Measurements from ENCODE around the gene POLR1E. TPM values are rescaled to one million over a fixed set of nuclear protein-coding genes. Genes with fewer than 3 reads are reported as not detected.

Gene POLR1E
- polyA plus RNA-seq (31.8 to 44.4 TPM (median 39.9 TPM) in 3 replicates), polyA minus RNA-seq (17.7 to 38.9 TPM (median 22.4 TPM) in 3 replicates)
- polyA plus RNA-seq (2011; ENCODE audit: low read depth): 16.6 TPM
- 31.3 and 39.2 TPM in 2 replicates for polyA plus RNA-seq (2011; cell fraction: cytosol; rRNA removed)
- polyA plus RNA-seq (2011; cell fraction: nucleus; rRNA removed): 35.0 and 36.3 TPM in 2 replicates
- polyA plus RNA-seq (2012; ENCODE audit: low replicate concordance): 14.2 and 31.6 TPM in 2 replicates
- polyA minus RNA-seq (2011; cell fraction: cytosol; rRNA and poly(A)+ RNA removed): 18.4 TPM
- 14.5 and 25.7 TPM in 2 replicates for polyA minus RNA-seq (2011; cell fraction: nucleus; rRNA and poly(A)+ RNA removed)

GRCh38 chr9:37485389-37486255 lies at the start of gene POLR1E:
Gene POLR1E, plus strand, starts transcription at chr9:37485948. Its CDS starts 100 bp downstream, at chr9:37486048.
- dilution Hi-C loops (cut with MboI; ENCODE audit: extremely low pct_ligation_motif_present, low sequenced_read_pairs): loop anchor here (25.0 kb wide), 1 partner anchor 102 kb away; the partner anchor contains the start of genes FBXO10 and TOMM5
- peaks cover 10 to 11% of the 10 kb centered on the region in 2 experiments for H3K36me3 ChIP-seq (ENCODE audit: control insufficient read depth in 2 of 2, extremely low read depth in 1 of 2, insufficient read depth in 2 of 2, low read length in 2 of 2)
- peaks cover 2% of the 10 kb centered on the region for H3K9me1 ChIP-seq (ENCODE audit: control insufficient read depth, extremely low read depth, insufficient read depth, low read length)
- FAIRE-seq: peak; percentile 81
- no peaks in the 10 kb centered on the region for H3K27me3 ChIP-seq (ENCODE audit: control insufficient read depth, extremely low read depth, insufficient read depth, low read length)
- peaks cover 23% of the 10 kb centered on the region for H3K79me2 ChIP-seq (ENCODE audit: control insufficient read depth, insufficient read depth, low read length)
- DNase-seq (ENCODE audit: low read depth, low spot score): peak; percentile 91
- H3K4me3 ChIP-seq (ENCODE audit: control insufficient read depth in 2 of 3, extremely low read depth in 1 of 3, insufficient read depth in 2 of 3, low read depth in 1 of 3, low read length in 3 of 3): peak within 1 kb of the TSS; percentile 85 to 88 (median 85)
- no peaks in the 10 kb centered on the region for H3K9me3 ChIP-seq (ENCODE audit: control insufficient read depth, low read depth, low read length)
- H3K27ac ChIP-seq (ENCODE audit: control insufficient read depth, insufficient read depth, low read length): peak within 1 kb of the TSS; percentile 66
- peaks cover 20% of the 10 kb centered on the region for H3K4me1 ChIP-seq (ENCODE audit: control insufficient read depth, extremely low read depth, insufficient read depth, low read length)
- peak within 1 kb of the TSS; percentile 93 for H3K4me2 ChIP-seq (ENCODE audit: control insufficient read depth, extremely low read depth, insufficient read depth, low read depth, low read length)
- TF ChIP-seq EZH2 (IDR thresholded peaks at IDR 0.05; ENCODE audit: low read length) (no peak), CTCF (optimal IDR thresholded peaks at IDR 0.05 in 1 of 3, IDR thresholded peaks at IDR 0.05 in 1 of 3, conservative IDR thresholded peaks at IDR 0.05 in 1 of 3; ENCODE audit: extremely low read depth in 1 of 3, insufficient read depth in 2 of 3, low read length in 3 of 3) (no peak)
- H4K20me1 ChIP-seq (ENCODE audit: control insufficient read depth, extremely low read depth, insufficient read depth, low read length): no peaks in the 10 kb centered on the region
- H3K9ac ChIP-seq (ENCODE audit: control insufficient read depth, extremely low read depth, insufficient read depth, low read length): peak within 1 kb of the TSS; percentile 85
- peak within 1 kb of the TSS; percentile 88 for H2AFZ ChIP-seq (ENCODE audit: control insufficient read depth, low read length)

GRCh38 chr9:37436540-37436939 lies 49.2 kb upstream of the POLR1E start:
- Histone ChIP-seq H3K9me3 (ENCODE audit: control insufficient read depth, low read depth, low read length) (no peaks in the 10 kb centered on the region), H3K36me3 (ENCODE audit: control insufficient read depth in 2 of 2, extremely low read depth in 1 of 2, insufficient read depth in 2 of 2, low read length in 2 of 2) (peaks cover 41 to 53% of the 10 kb centered on the region in 2 experiments), H3K27ac (ENCODE audit: control insufficient read depth, insufficient read depth, low read length) (no peak overlapping the region), H3K27me3 (ENCODE audit: control insufficient read depth, extremely low read depth, insufficient read depth, low read length) (no peaks in the 10 kb centered on the region), H2AFZ (ENCODE audit: control insufficient read depth, low read length) (no peak overlapping the region), H3K9ac (ENCODE audit: control insufficient read depth, extremely low read depth, insufficient read depth, low read length) (no peak overlapping the region), H4K20me1 (ENCODE audit: control insufficient read depth, extremely low read depth, insufficient read depth, low read length) (peaks cover 3% of the 10 kb centered on the region), H3K4me3 (ENCODE audit: control insufficient read depth in 2 of 3, extremely low read depth in 1 of 3, insufficient read depth in 2 of 3, low read depth in 1 of 3, low read length in 3 of 3) (no peak overlapping the region), H3K4me1 (ENCODE audit: control insufficient read depth, extremely low read depth, insufficient read depth, low read length) (peaks cover 6% of the 10 kb centered on the region), H3K9me1 (ENCODE audit: control insufficient read depth, extremely low read depth, insufficient read depth, low read length) (no peaks in the 10 kb centered on the region), H3K79me2 (ENCODE audit: control insufficient read depth, insufficient read depth, low read length) (peaks cover 24% of the 10 kb centered on the region), H3K4me2 (ENCODE audit: control insufficient read depth, extremely low read depth, insufficient read depth, low read depth, low read length) (no peak overlapping the region)
- dilution Hi-C loops (cut with MboI; ENCODE audit: extremely low pct_ligation_motif_present, low sequenced_read_pairs): no loop called here
- TF ChIP-seq EZH2 (IDR thresholded peaks at IDR 0.05; ENCODE audit: low read length): no peak
- no peak for TF ChIP-seq CTCF (optimal IDR thresholded peaks at IDR 0.05 in 1 of 3, IDR thresholded peaks at IDR 0.05 in 1 of 3, conservative IDR thresholded peaks at IDR 0.05 in 1 of 3; ENCODE audit: extremely low read depth in 1 of 3, insufficient read depth in 2 of 3, low read length in 3 of 3)
- FAIRE-seq: no peak
- no peak for DNase-seq (ENCODE audit: low read depth, low spot score)

Data from keratinocyte (primary cell).